GM12801 (cell line): ENCODE data around the gene ABCA8.

ENCODE experiments used
- TF ChIP-seq, protein P1 (sequence below): IDR thresholded peaks from one replicate; pipeline ENCODE4 v1.5.1; 2011; ENCODE audit warnings: control low read depth; ENCODE audit not compliant: insufficient read length; ENCODE audit errors: extremely low read depth

The ABCA8 gene

DNA sequence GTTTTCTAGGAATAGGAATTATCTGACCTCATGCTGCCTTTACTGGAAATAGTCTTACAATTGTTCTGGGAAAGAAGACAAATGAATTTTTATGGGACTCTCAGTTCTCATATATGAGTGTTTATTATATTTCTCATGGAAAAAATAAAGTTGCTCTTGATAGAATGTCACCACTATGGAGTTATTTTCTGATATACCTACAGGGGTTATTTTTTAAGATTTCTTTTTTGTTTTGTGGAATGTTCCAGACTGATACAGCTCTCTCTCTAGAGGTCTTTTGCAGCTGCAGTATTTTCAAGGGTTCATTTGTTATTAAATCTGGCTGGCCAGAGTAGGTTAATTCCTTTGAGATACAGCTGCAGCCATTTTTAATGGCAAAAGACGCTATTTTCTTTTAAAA lies 100.7 kb downstream of the ABCA8 start:
- TF ChIP-seq, protein P1, sequence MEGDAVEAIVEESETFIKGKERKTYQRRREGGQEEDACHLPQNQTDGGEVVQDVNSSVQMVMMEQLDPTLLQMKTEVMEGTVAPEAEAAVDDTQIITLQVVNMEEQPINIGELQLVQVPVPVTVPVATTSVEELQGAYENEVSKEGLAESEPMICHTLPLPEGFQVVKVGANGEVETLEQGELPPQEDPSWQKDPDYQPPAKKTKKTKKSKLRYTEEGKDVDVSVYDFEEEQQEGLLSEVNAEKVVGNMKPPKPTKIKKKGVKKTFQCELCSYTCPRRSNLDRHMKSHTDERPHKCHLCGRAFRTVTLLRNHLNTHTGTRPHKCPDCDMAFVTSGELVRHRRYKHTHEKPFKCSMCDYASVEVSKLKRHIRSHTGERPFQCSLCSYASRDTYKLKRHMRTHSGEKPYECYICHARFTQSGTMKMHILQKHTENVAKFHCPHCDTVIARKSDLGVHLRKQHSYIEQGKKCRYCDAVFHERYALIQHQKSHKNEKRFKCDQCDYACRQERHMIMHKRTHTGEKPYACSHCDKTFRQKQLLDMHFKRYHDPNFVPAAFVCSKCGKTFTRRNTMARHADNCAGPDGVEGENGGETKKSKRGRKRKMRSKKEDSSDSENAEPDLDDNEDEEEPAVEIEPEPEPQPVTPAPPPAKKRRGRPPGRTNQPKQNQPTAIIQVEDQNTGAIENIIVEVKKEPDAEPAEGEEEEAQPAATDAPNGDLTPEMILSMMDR: no peak

DNA sequence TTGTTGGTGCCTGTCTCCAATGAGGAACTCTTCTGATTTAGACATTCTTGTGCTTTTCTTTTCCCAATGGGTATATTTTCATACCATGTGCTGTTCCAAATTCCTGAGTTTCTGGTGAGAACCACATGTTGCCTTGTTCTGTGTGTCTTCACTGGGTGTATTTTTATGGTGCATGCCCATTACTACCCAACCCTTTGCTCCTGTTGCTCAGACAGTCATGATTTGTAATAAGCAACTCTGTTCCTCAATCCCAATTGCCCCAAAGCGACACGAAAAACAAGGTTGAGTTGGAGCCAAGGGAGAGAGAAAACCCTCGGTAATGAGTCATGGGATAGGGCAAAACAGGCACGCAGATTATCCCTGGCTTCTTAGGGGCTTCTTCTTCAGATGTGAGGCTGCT lies 101.8 kb downstream of the ABCA8 start:
- TF ChIP-seq, protein P1: no peak

DNA sequence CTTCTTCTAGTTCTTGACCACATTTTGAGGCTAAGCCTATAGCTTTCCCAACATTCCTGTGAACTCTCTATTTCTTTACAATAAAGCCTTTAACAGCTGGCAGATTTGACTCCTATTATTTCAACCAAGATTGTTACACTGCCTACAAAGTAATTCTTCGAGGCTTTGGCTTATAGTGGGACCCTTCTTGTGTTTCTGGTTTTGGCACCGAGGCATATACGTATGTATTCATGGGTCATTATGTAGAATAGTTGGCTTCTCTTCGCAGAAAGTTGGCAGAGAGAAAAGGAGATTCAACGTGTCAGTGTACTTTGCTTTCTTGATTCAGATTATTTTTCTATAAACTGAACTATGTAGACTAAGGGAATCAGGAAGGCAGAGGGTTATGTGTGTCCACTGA lies 102.2 kb downstream of the ABCA8 start:
- TF ChIP-seq, protein P1: no peak

GRCh38 chr17:68851890-68852289 lies 103.3 kb downstream of the ABCA8 start:
- TF ChIP-seq, protein P1: no peak

DNA sequence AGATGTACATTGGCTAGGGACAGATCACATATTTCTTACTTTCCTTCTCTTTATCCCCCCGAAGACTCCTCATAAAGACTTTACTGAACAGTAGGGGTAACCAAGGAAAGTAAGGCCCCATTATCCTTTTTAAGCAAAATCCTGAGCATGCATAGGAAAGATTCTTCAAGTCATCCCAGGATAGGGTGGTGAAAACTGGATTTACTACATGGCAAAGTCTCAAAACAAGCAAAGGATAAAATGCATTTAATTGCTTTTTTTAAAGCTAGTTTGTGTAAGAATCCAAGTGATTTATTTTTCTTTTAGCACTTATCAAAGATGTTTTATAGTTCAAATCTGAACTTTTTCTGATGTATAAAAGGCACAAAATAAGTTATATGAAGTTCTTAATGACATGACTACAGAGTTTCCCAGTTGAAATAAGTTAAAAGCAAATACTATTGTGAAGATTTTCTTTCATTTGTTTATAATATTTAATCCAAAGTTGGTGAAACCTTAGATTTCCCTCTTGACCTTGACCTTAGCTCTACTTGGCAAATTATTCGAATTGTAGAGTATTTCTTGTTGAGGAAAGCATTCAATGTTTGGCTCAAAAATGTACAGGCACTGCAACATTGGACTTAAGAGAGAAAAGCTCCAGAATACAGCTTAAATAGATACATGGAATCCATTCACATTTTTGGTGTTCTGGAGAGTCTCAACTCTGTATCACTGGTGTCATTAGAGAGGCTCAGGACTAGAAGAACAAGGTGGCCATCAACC lies 104.3 kb downstream of the ABCA8 start:
- TF ChIP-seq, protein P1: no peak

DNA sequence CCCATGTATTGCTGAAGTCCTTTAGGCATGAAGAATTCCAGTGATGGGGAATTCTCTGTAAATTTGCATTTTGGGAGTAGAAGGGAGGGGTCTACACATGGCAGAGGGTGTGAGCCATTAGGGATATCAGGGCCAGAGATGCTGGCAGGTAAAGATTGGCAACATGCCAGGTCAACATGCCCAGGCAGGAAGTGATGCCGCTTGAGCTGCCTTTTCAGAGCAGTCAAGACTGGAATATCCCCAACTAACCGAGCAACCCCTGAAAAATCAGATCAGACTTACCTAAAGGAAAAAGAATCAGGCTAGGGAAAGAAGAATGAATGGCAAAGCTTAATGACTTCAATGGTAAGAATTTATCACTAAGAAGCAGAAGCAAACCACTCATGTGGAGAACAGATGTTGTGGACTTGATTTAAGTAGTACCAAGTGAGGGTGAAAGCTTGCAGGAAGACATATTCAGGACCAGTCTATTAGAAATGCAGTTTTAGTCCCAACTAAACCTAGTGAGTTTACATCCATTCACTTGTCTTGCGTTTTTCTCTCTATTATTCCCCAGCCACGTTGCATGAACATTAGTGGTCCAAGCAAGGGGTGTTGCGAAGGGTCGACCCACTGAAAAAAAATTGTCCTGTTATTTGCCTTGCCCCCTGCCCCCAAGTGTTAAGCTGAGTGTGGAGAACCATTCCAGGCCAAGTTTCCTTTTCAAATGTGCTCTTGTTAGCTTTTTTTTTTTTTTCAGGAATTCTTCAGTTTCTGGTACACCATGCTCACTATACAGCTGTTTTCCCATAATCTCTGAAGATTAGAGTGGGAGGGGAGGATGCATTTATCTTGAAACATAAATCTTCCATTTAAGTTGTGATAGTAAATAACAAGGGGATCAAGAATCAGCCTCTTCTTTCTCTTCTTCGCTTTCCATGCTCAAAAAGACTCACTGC lies 105.2 kb downstream of the ABCA8 start:
- TF ChIP-seq, protein P1: no peak

GRCh38 chr17:68847711-68848110 lies 107.5 kb downstream of the ABCA8 start:
- TF ChIP-seq, protein P1: no peak
